Kidney tubule cell (primary cell): ENCODE measurements around the gene SH3BGR.
"Not testable (repeated sequence)": the region's sequence is repeated elsewhere in the genome, so short reads cannot be mapped to it uniquely, and the experiment has no call there.

Source experiments
- DNase-seq: peaks from one replicate; pipeline ENCODE4 v3.0.0-alpha.2; 2018; ENCODE audit warnings: low spot score

Gene SH3BGR

DNA sequence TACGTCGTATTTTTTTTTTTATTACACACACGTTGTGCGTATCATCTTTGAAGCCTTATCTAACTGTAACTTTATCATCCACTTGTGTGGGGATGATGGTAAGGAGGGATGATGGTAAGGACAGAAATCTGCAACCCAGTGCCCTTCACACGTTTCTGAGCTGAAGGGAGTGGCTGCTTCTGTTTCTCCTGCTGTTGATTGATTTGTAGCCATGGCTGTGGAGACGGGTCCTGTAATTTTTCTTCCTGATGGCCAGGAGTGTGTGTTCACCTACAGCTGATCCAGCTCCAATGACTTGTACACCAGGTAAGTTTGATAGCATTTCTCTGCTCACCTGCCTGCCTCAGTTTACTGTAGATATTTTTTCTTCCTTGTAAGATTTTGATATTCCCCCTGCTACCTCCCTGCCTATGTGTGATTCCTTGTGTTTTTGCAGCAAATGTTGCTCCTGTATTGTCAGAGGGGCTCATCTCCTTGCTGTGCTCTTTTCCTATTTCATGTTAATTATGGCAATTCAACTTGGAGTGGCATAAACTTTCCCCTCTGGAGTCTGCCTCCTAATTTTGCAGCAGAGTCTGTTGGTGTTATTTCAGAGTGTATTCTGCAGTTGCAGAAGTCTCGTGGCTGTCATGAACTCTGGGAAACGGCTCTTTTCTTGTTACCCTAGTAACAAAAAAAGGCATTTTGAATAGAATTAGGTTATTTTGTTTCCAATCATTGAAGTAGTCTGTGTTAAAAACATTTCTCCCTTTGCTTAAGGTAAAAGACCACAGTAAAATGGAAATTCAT is 64.1 kb downstream of the SH3BGR start:
- DNase-seq = no peak

DNA sequence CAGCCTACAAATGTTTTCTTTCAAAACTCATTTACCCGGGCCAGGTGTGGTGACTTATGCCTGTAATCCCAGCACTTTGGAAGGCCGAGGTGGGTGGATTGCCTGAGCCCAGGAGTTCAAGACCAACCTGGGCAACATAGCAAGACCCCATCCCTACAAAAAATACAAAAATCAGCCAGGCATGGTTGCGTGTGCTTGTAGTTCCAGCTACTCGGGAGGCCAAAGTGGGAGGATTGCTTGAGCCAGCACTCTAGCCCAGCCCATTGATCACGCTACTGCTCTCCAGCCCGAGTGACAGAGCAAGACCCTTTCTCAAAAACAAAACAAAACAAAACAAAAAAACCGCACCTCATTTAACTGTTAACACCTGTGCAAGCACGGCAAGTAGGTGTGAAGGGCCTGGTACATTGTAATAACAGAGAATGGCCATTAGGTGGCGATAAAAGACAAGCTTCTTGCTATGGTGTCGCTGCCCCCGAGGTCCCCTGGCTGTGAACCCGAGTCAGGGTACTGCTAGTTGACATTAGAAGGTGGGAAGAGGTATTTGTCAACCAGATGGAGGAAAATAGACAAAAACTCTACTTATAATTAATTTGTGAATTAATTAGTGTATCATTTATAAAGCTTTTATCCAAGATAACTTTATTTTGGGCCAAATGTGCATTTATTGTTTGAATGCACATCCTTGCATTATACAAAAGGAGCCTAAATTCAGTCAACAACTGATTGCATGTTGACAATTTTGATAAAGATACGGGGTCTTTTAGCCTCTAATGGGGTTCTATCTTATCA is 66.5 kb downstream of the SH3BGR start:
- DNase-seq = peak; percentile 71

DNA sequence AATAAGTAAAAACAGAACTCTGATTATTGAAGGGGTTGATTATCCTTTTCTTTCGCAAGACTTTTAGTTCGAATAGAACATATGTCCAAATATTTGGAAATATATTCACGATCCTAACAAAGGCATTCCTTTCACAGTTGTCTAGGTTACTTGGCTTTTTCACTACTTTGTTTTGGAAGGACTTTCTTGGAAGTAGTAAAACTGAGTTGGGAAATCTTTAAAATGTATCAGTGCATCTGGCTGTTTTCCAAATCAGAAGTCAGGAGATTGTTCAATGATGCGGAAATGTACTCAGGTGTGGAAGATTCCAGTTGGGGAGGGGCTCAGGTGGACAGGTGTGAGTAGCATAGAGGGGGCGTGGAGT is 67.1 kb downstream of the SH3BGR start:
- DNase-seq = peak; percentile 9

DNA sequence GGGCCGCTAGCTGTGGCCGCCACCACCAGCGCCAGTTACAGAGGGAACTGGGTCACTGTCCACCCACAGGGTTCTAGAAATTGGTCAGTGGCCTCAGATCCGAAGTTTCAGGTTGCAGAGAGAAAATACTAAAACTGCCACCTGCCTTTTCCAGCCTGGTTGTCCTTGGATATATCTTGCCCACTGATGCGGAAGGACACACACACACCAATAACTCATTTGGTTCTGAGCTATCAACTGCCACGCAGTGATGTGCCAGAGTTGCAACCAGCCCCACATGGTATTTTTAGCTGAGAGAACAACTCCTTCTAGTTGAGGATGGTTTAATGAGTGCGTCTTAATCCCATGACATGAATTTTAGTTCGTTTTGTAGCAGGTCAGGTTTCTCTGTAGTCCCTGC is 68.1 kb downstream of the SH3BGR start:
- peak; percentile 8 for DNase-seq

DNA sequence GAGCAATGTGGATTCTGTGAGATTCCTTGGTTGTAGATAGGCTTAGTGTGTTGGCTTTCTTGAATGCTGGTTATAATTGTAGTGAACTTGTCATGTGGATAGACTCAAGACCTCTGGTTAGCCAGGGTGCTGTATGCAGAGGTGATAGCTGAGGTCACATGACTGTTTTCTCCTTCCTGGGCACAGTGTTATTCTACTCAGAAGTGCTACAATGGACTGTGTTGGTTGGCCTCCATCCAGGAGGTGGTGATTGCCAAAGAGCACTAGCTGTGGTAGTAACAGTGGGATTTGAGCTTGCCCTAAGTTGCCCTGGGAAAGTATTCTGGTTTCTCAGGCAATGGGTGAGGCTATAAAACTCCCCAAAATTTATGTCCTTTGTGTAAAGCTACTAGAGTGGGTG is 71.6 kb downstream of the SH3BGR start:
- DNase-seq = no peak

GRCh38 chr21:39523915-39524314 is 72.1 kb downstream of the SH3BGR start:
- DNase-seq = no peak

DNA sequence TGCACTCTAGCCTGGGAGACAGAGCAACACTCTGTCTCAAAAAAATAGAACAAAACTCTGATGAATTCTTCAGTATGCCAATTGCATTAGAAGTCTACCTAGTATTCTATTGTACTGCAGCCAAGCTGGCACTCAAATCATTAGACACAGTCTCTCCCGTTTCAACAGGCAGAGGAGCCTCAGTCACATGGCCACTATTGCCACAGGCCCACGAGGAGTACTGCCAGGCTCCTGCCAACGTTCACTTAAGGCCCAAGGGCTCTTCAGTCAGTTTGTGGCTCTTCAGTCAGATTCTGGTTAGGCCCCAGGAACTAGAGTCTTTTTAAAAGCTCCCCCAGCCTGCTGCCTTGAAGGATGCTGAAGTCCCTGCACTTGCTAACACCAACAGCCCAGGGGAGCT is 73.4 kb downstream of the SH3BGR start:
- no peak for DNase-seq

DNA sequence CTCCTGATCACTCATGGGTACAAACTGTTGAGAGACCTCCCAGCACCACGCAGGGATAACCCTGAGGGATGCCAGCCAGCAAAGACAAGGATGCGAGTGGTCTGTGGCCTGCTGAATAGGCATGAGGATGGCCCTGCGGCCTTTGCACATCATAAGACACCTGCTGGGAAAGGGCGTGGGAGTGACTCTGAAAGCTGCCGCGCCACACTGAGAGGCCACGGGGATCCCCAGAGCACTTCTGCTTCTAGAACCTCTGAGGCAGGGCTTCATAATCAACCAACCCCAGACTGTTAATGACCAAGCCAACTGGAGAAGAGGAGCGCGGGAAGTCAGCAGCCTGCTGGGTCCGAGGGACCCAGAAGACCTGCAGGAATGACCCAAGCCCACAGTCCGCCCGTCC is 73.8 kb downstream of the SH3BGR start:
- no peak for DNase-seq

DNA sequence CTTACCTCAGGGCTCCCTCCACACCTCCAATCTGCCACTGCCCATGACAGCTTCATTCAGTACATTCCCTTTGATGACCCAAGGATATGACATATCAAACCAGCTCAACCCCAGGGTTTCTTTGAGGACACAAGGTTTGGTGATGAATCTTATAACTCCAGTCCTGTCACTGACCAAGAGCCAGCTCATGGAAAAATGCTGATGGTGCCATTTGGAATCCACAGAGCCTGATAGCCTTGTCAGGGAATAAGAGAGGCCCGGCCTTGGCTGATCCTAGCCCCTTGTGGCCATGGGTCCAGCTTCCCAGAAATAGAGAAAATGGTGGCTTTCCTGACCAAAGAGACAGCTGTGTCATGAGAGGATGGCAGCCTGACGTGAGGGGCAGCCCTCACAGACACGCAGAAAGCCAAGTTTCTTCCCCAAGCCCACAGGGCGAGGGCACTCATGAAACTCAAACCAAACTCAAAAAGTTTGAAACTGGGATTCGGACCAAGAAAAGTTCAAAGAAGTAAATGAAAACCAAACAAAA is 75.4 kb downstream of the SH3BGR start:
- DNase-seq = no peak

GRCh38 chr21:39527664-39528381 is 76.1 kb downstream of the SH3BGR start:
- DNase-seq = peak; percentile 3

DNA sequence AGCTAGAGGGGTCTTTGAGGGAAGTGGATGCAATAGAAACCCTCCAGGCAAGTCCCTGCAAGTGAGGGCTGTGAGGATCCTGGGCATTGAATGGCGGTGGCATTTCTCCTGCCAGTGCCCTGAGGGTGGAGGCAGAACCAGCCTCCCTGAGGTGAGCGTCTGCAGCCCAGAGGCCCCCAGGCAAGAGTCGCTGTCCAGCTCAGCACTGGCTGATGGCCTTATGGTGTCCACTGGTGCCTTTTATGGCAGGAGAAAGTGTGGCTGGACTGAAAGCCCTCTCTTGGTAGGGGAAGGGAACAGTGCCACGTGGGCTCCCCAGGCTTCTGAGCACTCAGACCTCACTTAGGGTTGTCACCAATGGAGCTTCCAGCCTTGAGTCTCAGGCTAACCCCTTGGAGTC is 77.3 kb downstream of the SH3BGR start:
- no peak for DNase-seq

- no peak for DNase-seq
Observed at GRCh38 chr21:39531064-39531463, 79.3 kb downstream of the SH3BGR start.

- DNase-seq = peak; percentile 14
Observed at GRCh38 chr21:39531840-39532239, 80.1 kb downstream of the SH3BGR start.

- no peak for DNase-seq
Observed at GRCh38 chr21:39533545-39534380, 82.0 kb downstream of the SH3BGR start.

DNA sequence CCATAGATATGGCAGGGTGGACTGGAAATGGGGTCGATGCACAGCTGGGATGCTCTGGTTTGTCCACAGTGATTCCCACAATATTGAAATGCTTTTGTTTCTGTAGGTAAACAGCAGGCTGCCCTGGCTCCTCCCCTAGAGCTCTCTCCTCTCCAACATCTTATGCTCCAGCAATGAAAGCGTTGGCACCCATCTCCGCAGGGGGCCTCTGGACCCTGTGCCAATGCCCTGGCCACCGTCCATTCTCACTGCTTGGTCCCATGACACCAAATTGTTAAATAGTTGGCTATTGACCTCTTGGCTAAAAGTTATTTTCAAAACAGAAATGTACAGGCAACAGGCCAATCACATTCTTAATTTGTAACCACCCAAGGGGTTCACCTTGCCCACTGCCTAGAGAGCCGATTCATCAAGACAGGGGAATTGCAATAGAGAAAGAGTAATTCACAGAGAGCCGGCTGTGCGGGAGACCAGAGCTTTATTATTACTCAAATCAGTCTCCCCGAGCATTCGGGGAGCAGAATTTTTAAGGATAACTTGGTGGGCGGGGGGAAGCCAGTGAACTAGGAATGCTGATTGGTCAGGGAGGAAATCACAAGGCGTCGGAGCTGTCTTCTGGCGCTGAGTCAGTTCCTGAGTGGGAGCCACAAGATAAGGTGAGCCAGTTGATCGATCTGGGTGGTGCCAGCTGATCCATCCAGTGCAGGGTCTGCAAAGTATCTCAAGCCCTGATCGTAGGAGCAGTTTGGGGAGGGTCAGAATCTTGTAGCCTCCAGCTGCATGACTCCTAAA is 84.1 kb downstream of the SH3BGR start:
- DNase-seq = no peak

- DNase-seq = no peak
Observed at GRCh38 chr21:39536835-39537234, 85.1 kb downstream of the SH3BGR start.

GRCh38 chr21:39537571-39537970 is 85.8 kb downstream of the SH3BGR start:
- peak; percentile 50 for DNase-seq

DNA sequence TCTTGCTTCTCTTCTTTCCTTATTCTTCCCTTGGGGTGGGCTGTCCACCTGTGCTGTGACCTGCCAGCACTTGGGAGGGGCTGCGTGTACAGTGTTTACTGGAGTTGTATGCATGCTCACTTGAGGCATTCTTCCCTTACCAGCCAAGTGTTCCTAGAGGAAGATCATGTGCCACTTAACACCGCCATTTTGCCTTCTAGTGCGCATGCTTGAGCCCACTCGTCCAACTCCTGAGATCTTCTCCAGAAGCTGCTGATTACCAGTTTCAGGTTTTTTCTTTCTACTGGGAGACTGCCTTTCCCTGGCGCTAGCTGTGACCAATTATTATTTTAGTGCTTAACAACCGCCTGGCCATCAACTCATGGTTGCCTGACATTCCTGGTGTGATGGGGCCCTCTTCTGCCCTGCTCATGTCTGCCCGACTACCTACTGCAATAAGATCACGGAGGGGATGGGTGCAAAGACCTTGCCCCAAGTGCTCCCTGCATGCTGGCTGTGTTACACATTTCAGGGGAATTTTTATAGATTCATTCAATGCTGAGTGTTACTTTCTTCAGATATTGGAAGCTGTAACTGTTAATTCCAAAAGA is 86.8 kb downstream of the SH3BGR start:
- no peak for DNase-seq

GRCh38 chr21:39540367-39540766 is 88.6 kb downstream of the SH3BGR start:
- not testable (repeated sequence) for DNase-seq

DNA sequence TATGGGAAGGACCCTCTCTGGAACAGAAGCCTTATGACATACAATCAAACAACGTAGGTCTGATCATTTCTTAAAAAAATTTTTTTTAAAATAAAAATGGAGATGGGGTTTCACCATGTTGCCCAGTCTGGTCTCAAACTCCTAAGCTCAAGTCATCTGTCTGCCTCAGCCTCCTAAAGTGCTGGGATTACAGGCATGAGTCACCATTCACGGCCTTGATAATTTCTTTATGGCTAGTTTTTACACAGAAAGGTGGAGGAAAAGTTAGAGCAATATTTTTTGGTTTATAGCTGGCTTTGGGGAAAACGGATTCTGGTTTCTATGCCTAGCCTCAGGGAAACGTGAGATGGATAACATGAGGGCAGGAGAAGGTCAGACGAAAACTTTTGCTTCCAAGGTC is 91.0 kb downstream of the SH3BGR start:
- no peak for DNase-seq
